Glutamatergic neuron (in vitro differentiated cells): ENCODE data around the gene C1RL. TPM values are rescaled to one million over a fixed set of nuclear protein-coding genes. Genes with fewer than 3 reads are reported as not detected.

ENCODE experiments used
- DNase-seq: peaks from one replicate; pipeline ENCODE4 v3.0.0; 2022
- H3K27ac Mint-ChIP-seq: one replicate; pipeline ENCODE4 v1.8.0; 2020; ENCODE audit warnings: mild to moderate bottlenecking, mixed read lengths, inconsistent platforms; ENCODE audit not compliant: unreplicated experiment
- H3K27me3 Mint-ChIP-seq: one replicate; pipeline ENCODE4 v1.8.0; 2020; ENCODE audit warnings: mild to moderate bottlenecking, moderate library complexity, mixed read lengths, inconsistent platforms; ENCODE audit not compliant: unreplicated experiment
- H3K36me3 Mint-ChIP-seq: one replicate; pipeline ENCODE4 v1.8.0; 2020; ENCODE audit warnings: mild to moderate bottlenecking, mixed read lengths, inconsistent platforms; ENCODE audit not compliant: unreplicated experiment
- H3K4me1 Mint-ChIP-seq: one replicate; pipeline ENCODE4 v1.8.0; 2020; ENCODE audit warnings: mild to moderate bottlenecking, low read depth, mixed read lengths, inconsistent platforms; ENCODE audit not compliant: unreplicated experiment
- H3K4me3 Mint-ChIP-seq: one replicate; pipeline ENCODE4 v1.8.0; 2020; ENCODE audit warnings: mild to moderate bottlenecking, mixed read lengths, inconsistent platforms; ENCODE audit not compliant: unreplicated experiment
- H3K9me3 Mint-ChIP-seq: one replicate; pipeline ENCODE4 v1.8.0; 2020; ENCODE audit warnings: mild to moderate bottlenecking, moderate library complexity, mixed read lengths, inconsistent platforms; ENCODE audit not compliant: unreplicated experiment
- total RNA-seq: library from RNA; stranded (reverse); fragmentation: NEBNext Ultra II Directional; extraction: Animal tissue kit (Norgen Biotek cat#: 25700); gene quantifications from one replicate; pipeline ENCODE4 v1.2.1, GENCODE V29; 2021; ENCODE audit not compliant: unreplicated experiment
- TF ChIP-seq, protein P1 (sequence below): fragments of 200-600 bp; sonication (generic); IDR thresholded peaks from one replicate; pipeline ENCODE4 v1.5.0; 2021; ENCODE audit not compliant: partially characterized antibody, unreplicated experiment

The C1RL gene
- total RNA-seq, 1 donor from 2014 or later = 12.8 TPM

DNA sequence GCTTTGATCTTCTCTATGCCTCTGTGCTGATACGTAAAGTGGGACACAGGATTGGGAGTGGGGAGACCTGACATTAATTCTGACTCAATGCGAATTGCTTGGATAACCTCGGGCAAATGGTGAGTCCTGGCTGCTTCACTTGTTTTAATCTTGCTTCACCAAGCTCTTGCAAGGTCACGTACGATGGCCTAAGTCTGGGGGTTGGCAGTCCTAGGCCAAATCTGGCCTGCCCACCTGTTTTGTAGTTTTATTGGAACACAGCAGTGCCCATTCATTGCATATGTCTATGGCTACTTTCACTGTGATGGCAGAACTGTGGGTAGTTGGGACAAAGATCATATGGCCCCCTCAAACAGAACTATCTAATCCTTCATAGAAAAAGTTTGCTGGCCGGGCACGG lies 34.5 kb upstream of the C1RL start:
- Mint-ChIP-seq H3K9me3 (peaks cover 7% of the 10 kb centered on the region), H3K4me1 (no peaks in the 10 kb centered on the region), H3K36me3 (peaks cover 23% of the 10 kb centered on the region), H3K4me3 (no peak overlapping the region), H3K27ac (peak overlapping the region; percentile 12), H3K27me3 (peaks cover 8% of the 10 kb centered on the region)
- DNase-seq = no peak
- TF ChIP-seq, protein P1, sequence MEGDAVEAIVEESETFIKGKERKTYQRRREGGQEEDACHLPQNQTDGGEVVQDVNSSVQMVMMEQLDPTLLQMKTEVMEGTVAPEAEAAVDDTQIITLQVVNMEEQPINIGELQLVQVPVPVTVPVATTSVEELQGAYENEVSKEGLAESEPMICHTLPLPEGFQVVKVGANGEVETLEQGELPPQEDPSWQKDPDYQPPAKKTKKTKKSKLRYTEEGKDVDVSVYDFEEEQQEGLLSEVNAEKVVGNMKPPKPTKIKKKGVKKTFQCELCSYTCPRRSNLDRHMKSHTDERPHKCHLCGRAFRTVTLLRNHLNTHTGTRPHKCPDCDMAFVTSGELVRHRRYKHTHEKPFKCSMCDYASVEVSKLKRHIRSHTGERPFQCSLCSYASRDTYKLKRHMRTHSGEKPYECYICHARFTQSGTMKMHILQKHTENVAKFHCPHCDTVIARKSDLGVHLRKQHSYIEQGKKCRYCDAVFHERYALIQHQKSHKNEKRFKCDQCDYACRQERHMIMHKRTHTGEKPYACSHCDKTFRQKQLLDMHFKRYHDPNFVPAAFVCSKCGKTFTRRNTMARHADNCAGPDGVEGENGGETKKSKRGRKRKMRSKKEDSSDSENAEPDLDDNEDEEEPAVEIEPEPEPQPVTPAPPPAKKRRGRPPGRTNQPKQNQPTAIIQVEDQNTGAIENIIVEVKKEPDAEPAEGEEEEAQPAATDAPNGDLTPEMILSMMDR = no peak

DNA sequence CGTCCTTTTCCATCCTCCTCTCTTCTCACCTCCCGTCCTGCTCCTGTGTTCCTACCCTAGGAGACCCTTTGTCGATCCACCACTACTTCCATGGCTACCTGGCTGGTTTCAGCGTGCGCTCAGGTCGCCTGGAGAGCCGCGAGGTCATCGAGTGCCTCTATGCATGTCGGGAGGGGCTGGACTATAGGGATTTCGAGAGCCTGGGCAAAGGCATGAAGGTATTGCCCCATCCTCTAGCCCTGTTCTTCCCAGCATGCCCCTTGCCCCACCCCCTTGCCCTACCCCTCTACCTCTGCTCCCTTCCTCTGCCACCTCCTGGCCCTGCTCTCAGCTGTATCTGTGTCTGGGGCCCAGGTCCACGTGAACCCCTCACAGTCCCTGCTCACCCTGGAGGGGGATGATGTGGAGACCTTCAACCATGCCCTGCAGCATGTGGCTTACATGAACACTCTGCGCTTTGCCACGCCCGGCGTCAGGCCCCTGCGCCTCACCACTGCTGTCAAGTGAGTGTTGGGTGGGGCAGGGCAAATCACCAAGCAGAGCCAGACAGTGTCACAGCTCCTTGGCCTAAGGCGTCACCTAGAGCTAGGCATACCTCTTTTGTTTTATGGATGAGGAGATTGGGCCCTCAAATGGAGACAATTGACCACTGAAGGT lies 33.9 kb upstream of the C1RL start:
- Mint-ChIP-seq H3K9me3 (peaks cover 7% of the 10 kb centered on the region), H3K4me1 (no peaks in the 10 kb centered on the region), H3K4me3 (no peak overlapping the region), H3K27me3 (peaks cover 8% of the 10 kb centered on the region), H3K36me3 (peaks cover 28% of the 10 kb centered on the region), H3K27ac (peak overlapping the region; percentile 63)
- TF ChIP-seq, protein P1 = no peak
- DNase-seq = no peak

DNA sequence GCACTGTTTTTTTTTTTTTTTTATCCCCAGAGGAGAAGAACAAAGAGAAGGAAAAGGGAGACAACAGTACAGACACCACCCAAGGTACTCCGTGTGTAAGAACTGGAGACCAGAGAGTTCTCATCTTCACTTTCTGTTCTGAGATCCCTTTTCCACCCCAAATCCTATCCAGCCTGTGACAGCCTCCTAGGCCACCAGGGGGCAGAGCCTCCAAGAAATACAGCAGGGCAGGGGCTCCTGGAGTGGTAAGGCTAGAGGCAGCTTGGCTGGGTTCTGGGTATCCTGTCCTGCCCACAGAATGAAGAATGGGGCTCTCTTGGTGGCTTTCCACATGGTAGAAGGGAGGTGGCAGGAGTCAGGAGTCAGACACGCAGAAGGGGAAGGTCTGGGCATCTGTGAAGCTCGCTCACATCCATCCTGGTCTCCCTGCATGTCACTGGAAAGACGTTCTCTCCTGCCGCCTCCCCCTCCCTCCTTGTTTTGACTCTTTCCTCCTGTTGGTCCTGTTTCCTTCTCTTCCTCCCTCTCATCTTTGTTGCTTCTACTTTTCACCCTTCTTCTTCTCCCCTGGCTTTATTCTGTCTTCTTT lies 33.1 kb upstream of the C1RL start:
- H3K27me3 Mint-ChIP-seq = peaks cover 10% of the 10 kb centered on the region
- TF ChIP-seq, protein P1 = peak; percentile 77
- H3K4me3 Mint-ChIP-seq = no peak overlapping the region
- H3K4me1 Mint-ChIP-seq = no peaks in the 10 kb centered on the region
- H3K36me3 Mint-ChIP-seq = peaks cover 32% of the 10 kb centered on the region
- peak; percentile 78 for DNase-seq
- peaks cover 7% of the 10 kb centered on the region for H3K9me3 Mint-ChIP-seq
- no peak overlapping the region for H3K27ac Mint-ChIP-seq

DNA sequence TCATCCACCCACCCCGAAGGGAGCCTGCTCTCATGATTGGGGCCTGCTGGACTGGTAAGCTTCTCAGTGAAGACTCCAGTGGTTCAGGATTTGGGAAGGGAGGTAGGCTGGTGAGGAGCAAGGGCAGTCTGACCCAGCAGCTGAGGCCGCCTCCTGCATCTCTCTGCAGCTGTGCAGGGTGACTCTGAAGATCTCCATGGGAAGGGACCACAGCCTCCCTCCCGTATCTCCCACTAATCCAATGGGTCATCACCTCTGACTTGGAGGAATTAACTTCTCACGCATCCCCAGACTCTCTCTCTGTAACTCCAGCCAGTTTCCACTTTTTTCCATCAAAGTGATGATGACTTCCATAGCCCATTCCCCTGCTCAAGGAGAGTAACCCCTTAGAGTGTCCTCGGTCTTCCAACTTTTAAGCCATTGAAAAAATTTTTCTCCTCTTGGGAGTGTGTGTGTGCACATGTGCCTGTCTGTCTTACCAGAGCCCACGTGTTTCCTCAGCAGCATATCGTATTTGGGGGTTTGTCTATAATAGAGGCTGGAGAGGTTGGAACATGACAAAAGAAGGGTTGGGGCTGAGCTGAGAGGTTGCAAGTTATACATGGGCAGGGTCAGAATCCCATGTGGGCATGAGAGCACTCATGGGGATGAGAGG lies 32.5 kb upstream of the C1RL start:
- H3K27ac Mint-ChIP-seq = no peak overlapping the region

More for the DNA sequence above, 32.5 kb upstream of the C1RL start:
- peaks cover 10% of the 10 kb centered on the region for H3K27me3 Mint-ChIP-seq
- peaks cover 36% of the 10 kb centered on the region for H3K36me3 Mint-ChIP-seq
- no peak for DNase-seq
- TF ChIP-seq, protein P1 = no peak
- H3K4me3 Mint-ChIP-seq = no peak overlapping the region
- no peaks in the 10 kb centered on the region for H3K4me1 Mint-ChIP-seq
- peaks cover 7% of the 10 kb centered on the region for H3K9me3 Mint-ChIP-seq
